Measurements from ENCODE around the gene ENO1.

Gene ENO1

DNA sequence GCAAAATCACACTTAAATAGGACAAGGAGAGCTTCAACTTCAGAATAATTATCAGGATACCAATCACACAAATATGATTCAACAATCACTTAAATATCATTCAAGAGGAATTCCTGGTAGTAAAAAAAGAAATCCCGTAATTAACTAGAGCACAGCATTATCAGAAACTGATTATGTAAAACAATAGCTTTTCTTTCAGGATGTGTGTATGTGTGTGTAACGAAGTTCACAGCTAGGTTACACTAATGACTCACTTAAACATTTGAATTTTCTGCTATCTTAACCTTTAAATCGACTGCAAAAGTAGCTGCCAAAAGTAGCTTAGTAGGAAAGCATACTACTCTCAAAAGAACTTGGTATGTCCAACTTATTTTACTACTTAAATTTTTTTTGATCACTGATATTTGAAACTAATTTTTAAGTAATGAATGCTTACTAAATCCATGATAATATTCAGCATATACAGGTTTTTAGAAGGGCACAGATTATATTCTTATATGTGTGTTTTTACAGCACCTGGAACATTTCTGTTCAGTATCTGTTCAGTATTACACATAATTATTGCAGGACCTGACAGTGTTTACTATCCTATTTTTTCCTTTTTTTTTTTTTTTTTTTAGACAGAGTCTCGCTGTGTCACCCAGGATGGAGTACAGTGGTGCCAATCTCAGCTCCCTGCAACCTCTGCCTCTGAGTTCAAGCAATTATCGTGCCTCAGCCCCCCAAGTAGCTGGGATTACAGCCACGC, 65.3 kb downstream of the ENO1 start:
- no peak for DNase-seq (ENCODE audit: low read depth)

DNA sequence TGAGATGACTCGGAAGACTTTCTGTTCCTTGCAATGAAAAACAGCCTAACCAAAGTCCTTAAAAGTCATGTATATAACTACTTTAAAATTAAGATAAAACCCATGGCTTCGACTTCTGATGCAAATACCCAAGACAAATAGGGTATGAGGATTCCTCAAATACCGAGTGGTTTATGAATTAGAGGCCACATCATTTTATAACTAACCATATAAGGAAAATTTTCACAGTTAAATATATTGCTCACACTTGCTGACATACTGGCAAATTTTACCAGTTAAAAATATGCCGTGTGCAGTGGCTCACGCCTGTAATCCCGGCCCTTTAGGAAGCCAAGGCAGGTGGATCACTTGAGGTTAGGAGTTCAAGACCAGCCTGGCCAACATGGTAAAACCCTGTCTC, 66.4 kb downstream of the ENO1 start:
- DNase-seq (ENCODE audit: low read depth) = no peak
